GM18498 (cell line): ENCODE results near the gene GSG1L.

Source experiments
- ATAC-seq: cut with Tn5 transposase; IDR thresholded peaks from one replicate; pipeline ENCODE4 v1.9.1; 2021; ENCODE audit warnings: mild to moderate bottlenecking, moderate library complexity; ENCODE audit not compliant: unreplicated experiment

GSG1L gene

GRCh38 chr16:27800817-27801216 lies 262.7 kb downstream of the GSG1L start:
- ATAC-seq: no peak

DNA sequence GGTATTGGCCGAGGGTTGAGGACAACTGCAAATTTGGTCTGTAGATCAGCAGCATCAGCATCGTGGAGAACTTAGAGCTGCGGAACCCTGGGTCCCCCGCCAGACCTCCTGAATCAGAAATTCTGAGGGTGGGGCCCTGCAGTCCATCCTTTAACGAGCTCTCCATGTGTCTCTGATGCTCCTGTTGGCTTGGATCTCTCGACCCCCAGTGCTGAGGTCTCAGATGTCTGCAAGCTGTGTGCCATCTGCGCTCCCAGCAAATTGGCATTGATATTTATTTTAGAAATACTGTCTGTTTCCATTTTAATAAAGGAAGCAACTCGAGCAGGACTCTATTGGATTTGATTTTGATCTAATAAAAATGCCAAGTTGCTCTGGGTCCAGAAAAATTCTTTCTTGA lies 263.6 kb downstream of the GSG1L start:
- ATAC-seq: no peak

- no peak for ATAC-seq
These were observed 265.3 kb downstream of the GSG1L start for GRCh38 chr16:27798241-27798640.

DNA sequence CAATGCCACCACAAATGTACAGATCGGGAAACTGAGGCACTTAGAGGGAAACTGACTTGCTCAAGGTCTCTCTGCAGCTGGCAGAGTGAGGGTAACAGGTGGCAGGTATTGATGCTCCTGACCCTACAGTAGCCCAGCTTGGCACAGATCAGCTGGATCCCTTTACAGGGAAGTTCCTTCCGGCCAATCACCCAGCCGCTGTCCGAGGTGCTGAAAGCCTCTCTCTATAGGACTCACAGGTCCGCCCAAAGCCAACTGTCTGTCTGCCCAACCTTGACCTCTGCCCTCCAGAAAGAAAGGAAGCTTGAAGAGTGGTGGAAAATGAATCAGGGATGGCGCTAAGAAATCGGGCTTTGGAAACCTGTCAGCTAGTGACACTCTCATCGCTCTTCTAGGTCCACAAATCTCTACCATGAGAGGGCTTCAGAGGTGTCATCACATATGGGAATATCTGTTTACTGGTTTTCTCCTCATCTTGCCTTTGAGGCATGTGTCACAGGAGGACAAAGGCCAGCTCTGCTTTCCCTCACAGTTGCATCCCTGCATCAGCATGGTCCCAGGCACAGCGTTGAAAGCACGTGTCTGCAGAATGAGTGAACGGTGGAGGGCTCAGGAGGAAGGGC lies 267.4 kb downstream of the GSG1L start:
- no peak for ATAC-seq

DNA sequence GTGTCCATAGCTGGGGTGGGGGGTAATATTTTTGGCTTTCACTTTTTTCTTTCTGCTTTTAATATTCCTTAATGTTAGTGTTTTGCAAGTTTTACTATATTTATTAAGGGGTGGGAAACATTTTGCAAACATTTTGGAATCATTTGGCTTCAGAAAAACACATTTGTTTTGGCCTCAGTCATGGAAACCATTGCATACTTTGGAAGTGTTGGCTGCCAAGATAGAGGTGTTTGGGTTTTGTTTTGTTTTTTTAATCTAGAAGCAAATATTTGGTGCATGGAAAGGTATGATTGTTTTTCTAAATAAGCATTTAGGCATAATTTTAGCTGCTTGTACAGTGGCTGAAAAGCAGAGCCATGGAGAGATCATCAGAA lies 270.3 kb downstream of the GSG1L start:
- ATAC-seq: no peak

GRCh38 chr16:27792486-27793248 lies 270.8 kb downstream of the GSG1L start:
- ATAC-seq: no peak

GRCh38 chr16:27791404-27791719 lies 272.2 kb downstream of the GSG1L start:
- ATAC-seq: no peak

DNA sequence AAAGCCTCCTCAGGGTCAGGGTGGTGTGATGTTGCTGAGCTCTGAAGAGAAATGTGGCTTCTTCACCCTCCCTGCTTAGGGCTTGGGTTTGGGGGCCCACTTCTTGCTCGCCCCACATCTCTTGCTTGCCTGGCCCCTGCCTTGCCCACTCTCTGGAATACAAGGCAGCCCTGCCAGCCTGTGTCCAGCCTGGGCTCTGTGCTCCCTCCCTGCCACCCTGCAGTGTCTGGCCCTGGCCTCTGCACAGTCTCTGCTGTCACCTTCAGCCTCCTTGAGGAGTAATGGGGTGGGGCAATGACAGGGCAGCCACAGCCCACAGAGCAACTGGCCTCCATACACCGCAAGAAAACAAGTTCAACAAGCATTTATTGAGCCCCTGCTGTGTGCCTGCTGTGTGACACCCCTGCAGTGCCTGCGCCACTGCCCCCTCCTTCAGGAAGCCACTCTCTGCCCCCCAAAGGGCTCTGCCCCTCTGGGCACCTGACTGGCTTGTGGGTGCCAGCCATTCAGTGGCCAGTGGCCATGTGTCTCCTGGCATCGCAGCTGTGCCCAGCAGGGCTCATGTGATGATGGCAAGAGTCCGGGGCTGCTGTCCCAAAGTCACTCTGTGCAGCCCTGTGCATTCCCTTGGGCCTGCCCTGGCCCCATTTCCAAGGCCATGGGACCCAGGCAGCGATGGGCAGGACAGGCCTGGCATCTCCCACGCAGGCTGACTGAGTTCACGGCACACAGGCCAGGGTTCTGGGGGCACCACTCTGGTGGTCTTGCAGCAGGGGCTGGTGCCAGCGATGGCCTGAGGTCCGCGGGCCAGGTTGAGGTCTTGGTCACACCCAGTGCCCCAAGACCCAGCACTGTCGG lies 272.7 kb downstream of the GSG1L start:
- no peak for ATAC-seq

- ATAC-seq: no peak
These were observed 273.8 kb downstream of the GSG1L start for GRCh38 chr16:27789595-27790241.

- ATAC-seq: no peak
These were observed 274.4 kb downstream of the GSG1L start for GRCh38 chr16:27789150-27789549.

- no peak for ATAC-seq
These were observed 275.8 kb downstream of the GSG1L start for GRCh38 chr16:27787665-27788064.

GRCh38 chr16:27786923-27787625 lies 276.4 kb downstream of the GSG1L start:
- ATAC-seq: no peak

GRCh38 chr16:27786221-27786922 lies 277.1 kb downstream of the GSG1L start:
- ATAC-seq: no peak

DNA sequence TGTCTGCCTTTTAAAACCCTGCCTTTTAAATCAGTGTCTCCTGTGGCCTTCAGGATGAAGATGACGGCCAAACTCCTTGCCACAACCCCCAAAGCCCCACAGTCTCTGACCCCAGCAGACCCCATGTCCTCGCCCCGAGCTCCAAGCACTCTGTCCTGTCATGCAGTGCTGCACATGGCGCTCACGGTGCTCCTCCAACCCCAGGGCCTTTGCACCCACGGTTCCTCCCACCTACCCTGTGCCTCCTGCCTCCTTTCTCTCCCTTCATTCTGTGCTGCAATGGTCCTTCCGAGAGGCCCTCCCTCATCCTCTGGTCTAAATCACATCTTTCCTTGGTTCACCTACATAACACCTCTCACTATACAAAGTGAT lies 278.2 kb downstream of the GSG1L start:
- no peak for ATAC-seq

GRCh38 chr16:27784351-27785306 lies 278.9 kb downstream of the GSG1L start:
- no peak for ATAC-seq

DNA sequence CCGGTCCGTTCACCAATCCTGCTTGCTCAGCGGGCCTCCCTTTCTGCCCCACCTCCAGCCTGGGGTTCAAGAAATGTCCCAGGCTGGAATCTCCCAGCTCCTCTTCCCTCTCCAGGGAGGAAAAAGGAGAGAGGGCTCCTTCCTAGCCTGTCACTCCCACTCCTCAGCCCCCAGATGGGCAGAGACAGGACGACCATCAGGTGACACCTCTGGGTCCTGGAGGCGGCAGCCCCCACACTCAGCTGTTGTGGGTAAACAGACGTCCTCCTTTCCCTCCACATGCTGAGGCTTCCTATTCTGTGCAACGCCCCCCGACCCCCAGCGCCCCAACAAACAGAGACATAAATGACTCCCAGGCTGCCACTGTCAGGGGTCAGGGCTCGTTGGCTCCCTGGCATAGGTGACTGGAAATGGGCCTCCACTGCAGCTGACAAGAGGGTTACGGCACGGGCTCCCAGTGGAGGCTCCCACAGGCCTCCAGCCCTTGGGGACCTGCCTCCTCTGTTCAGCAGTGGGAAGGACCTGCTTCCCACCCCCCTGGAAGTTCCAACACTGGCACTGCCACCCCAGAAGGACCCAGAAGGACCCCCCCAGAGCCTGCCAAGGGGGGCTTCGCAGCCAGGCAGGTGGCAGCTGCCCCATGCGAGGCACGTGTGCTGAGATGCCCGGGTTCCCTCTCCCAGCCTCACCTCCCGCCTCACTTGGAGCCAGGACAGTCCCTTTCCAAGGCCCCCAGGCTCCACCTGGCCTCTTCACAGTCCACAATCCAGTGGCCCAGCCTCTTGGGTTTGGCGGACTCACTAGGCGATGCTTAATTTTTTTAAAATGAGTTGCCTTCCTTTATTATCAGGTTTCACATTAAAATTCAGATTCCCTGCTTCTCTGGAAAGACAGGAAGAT lies 281.3 kb downstream of the GSG1L start:
- no peak for ATAC-seq

- ATAC-seq: no peak
These were observed 282.4 kb downstream of the GSG1L start for GRCh38 chr16:27781195-27781524.

DNA sequence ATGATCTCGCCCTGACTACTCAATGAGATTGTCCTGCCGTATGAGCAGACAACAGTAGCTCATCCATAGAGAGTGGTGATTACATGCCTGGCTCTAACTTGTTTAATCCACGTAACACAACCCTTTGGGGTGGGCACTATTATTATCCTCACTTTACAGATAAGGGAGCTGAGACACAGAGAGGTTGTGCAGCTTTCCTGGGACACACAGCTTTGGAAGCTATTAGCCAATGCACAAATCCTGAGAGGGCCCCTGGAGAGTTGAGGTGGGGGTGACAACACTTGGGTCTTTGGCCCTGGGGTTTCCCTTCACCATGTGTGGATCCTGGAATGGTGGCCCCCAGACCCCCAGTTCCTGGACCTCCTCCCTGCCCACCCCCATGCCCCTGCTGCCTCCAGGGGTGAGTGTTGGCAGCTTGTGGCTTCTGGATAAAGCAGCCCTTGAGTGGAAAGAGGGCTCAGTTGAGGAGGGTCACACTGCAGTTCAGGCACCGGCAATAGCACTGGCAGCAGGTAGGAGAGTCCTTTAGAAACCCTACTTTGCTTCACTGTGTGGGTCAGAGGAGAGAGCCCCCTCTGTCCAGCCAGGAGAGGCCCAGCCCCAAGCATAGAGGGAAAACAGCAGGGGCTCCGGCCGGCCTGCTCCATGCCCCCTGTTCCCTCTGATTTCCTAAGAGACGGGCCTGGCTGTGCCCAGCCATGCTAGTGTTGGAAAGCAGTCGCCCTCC lies 282.9 kb downstream of the GSG1L start:
- ATAC-seq: no peak
